Measurements from ENCODE around the gene ADGRE3.

Gene ADGRE3

GRCh38 chr19:14580623-14581237 lies 93.9 kb downstream of the ADGRE3 start:
- H3K4me3 ChIP-seq (ENCODE audit: low read length) = no peak overlapping the region
- TF ChIP-seq, protein P1, sequence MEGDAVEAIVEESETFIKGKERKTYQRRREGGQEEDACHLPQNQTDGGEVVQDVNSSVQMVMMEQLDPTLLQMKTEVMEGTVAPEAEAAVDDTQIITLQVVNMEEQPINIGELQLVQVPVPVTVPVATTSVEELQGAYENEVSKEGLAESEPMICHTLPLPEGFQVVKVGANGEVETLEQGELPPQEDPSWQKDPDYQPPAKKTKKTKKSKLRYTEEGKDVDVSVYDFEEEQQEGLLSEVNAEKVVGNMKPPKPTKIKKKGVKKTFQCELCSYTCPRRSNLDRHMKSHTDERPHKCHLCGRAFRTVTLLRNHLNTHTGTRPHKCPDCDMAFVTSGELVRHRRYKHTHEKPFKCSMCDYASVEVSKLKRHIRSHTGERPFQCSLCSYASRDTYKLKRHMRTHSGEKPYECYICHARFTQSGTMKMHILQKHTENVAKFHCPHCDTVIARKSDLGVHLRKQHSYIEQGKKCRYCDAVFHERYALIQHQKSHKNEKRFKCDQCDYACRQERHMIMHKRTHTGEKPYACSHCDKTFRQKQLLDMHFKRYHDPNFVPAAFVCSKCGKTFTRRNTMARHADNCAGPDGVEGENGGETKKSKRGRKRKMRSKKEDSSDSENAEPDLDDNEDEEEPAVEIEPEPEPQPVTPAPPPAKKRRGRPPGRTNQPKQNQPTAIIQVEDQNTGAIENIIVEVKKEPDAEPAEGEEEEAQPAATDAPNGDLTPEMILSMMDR (IDR thresholded peaks at IDR 0.05; ENCODE audit: insufficient read depth, low read depth, low read length, missing control alignments) = no peak
- DNase-seq (ENCODE audit: low read depth) = no peak

- DNase-seq (ENCODE audit: low read depth) = no peak
- TF ChIP-seq, protein P1 (IDR thresholded peaks at IDR 0.05; ENCODE audit: insufficient read depth, low read depth, low read length, missing control alignments) = no peak
- H3K4me3 ChIP-seq (ENCODE audit: low read length) = no peak overlapping the region
Measured at GRCh38 chr19:14577885-14578427, 96.7 kb downstream of the ADGRE3 start.

DNA sequence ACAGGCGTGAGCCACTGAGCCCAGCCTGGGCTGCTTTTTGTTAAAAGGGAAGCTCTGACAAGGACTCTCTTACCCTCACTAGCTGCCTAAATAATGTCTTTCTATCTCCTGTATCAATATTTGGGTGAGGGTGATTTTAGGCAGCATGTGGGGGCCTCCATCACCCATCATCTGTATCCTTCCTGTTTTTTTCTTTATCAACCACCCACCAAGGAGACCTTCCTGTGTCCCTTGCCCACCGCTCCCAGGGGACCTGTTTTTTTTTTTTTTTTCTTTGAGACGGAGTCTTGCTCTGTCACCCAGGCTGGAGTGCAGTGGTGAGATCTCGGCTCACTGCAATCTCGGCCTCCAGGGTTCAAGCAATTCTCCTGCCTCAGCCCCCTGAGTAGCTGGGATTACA lies 97.4 kb downstream of the ADGRE3 start:
- DNase-seq (ENCODE audit: low read depth) = no peak
- TF ChIP-seq, protein P1 (IDR thresholded peaks at IDR 0.05; ENCODE audit: insufficient read depth, low read depth, low read length, missing control alignments) = no peak
- no peak overlapping the region for H3K4me3 ChIP-seq (ENCODE audit: low read length)

DNA sequence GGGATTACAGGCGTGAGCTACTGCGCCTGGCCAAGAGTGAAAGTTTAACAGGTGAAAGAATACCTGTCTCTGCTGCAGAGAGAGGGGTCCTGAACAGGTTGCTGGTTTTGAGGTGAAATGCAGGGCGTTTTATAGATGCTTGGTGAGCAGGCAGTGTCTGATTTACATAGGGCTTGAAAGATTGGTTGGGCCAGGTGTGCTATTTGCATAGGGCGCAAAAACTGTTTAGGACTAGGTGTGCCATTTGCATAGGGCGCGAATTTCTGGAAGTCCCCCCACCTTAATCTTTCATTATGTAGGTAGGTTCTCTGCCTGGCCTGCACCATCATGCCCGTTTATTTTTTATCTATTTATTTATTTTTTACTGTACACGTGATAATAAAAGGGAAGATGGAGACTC lies 98.3 kb downstream of the ADGRE3 start:
- no peak overlapping the region for H3K4me3 ChIP-seq (ENCODE audit: low read length)
- TF ChIP-seq, protein P1 (IDR thresholded peaks at IDR 0.05; ENCODE audit: insufficient read depth, low read depth, low read length, missing control alignments) = no peak
- no peak for DNase-seq (ENCODE audit: low read depth)

DNA sequence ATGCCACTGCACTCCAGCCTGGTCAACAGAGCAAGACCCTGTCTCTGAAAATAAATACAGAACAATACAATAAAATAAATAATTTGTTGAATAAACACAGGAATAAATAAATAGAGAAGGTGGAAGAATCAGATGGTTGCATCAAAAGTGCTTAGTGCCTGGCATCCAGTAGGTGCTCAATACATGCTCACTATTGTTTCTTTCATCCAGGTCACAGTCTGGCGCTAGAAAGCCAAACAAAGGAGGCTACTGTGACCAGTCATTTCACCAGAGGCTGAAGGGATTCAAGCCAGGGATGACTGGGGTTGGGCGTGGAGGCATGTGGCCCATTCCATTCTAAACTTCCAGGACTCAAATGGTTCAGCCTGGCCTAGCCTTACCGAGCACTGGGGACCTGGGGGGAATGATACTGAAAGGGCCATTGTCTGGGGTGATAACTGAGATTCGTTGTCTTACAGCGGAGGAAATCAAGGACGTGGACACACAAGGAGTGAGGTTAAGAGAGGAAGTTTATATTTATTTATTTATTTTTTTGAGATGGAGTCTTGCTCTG lies 99.1 kb downstream of the ADGRE3 start:
- TF ChIP-seq, protein P1 (IDR thresholded peaks at IDR 0.05; ENCODE audit: insufficient read depth, low read depth, low read length, missing control alignments) = no peak
- H3K4me3 ChIP-seq (ENCODE audit: low read length) = no peak overlapping the region
- DNase-seq (ENCODE audit: low read depth) = no peak

GRCh38 chr19:14571695-14572490 lies 102.8 kb downstream of the ADGRE3 start, which contains the start of gene NDUFB7:
Gene NDUFB7 (minus strand): TSS chr19:14572066. CDS start chr19:14572000, 66 bp downstream.
- peak within 1 kb of the TSS; percentile 98 for H3K4me3 ChIP-seq (ENCODE audit: low read length)
- DNase-seq (ENCODE audit: low read depth) = peak; percentile 96
- TF ChIP-seq, protein P1 (IDR thresholded peaks at IDR 0.05; ENCODE audit: insufficient read depth, low read depth, low read length, missing control alignments) = peak; percentile 88

Measured in epithelial cell of esophagus (primary cell).